ENCODE measurements around the gene DNAJB9.

Gene DNAJB9

DNA sequence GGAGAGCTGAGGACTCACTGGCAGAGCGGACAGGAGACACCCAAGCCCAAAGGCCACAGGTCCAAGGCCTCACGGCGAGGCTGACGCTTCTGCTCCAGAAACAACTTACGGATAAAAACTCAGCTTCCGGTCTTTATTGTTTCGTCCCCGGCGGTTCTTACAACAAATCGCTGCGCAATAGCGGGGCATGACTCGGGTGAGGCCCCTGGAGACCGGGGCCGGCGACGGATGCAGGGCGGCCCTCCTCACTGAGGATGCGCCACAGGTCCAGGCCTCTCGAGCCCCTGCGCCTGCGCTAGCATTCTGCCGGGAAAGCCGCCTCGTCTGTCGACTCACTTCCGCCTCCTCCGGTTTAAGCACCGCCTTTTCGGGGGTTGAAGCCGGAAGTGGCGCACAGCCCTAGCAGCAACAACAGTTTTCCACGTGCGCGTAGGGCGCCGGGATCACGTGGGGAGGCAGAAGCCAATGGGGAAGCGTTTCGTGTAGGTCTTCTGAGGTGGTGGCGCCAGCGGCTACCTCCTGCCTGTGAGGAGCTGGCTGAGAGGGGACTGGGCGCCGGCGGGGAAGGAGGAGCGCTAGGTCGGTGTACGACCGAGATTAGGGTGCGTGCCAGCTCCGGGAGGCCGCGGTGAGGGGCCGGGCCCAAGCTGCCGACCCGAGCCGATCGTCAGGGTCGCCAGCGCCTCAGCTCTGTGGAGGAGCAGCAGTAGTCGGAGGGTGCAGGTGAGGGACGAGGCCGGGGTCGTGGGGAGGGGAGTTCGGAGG lies at the start of gene DNAJB9, which contains the start of gene THAP5:
DNAJB9 (plus strand) TSS at position 494 of the 765 bp plus-strand sequence. CDS start 1,853 bp downstream, outside the sequence.
THAP5 (minus strand) TSS at position 326 of the 765 bp plus-strand sequence; CDS start at position 189, 137 bp downstream.
- TF ChIP-seq, protein P1, sequence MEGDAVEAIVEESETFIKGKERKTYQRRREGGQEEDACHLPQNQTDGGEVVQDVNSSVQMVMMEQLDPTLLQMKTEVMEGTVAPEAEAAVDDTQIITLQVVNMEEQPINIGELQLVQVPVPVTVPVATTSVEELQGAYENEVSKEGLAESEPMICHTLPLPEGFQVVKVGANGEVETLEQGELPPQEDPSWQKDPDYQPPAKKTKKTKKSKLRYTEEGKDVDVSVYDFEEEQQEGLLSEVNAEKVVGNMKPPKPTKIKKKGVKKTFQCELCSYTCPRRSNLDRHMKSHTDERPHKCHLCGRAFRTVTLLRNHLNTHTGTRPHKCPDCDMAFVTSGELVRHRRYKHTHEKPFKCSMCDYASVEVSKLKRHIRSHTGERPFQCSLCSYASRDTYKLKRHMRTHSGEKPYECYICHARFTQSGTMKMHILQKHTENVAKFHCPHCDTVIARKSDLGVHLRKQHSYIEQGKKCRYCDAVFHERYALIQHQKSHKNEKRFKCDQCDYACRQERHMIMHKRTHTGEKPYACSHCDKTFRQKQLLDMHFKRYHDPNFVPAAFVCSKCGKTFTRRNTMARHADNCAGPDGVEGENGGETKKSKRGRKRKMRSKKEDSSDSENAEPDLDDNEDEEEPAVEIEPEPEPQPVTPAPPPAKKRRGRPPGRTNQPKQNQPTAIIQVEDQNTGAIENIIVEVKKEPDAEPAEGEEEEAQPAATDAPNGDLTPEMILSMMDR (IDR thresholded peaks at IDR 0.05; ENCODE audit: control extremely low read depth, extremely low read depth, low read depth, missing control alignments), result no peak
- ChIA-PET POLR2A (interaction anchor here (0.5 to 1.7 kb wide), 3 partner anchors 9 to 44 kb away, joined by 4 to 16 read pairs (median 9); partner anchors contain the start of gene PNPLA8), CTCF (interaction anchor here (1.0 to 1.1 kb wide), 2 partner anchors 17 to 33 kb away, joined by 3 to 4 read pairs; no protein-coding TSS in a partner anchor)
- peak; percentile 97 for DNase-seq (ENCODE audit: extremely low spot score)

GRCh38 chr7:108522780-108523179 lies 46.9 kb upstream of the DNAJB9 start:
- no peak for DNase-seq (ENCODE audit: extremely low spot score)
- ChIA-PET CTCF (interaction anchor here (1.0 to 1.5 kb wide), 2 partner anchors 10 to 26 kb away, joined by 4 read pairs; no protein-coding TSS in a partner anchor), POLR2A (no interaction called here)
- TF ChIP-seq, protein P1 (IDR thresholded peaks at IDR 0.05; ENCODE audit: control extremely low read depth, extremely low read depth, low read depth, missing control alignments), result no peak

- ChIA-PET CTCF (interaction anchor here (0.7 to 2.9 kb wide), 7 partner anchors 9 to 111 kb away, joined by 3 to 12 read pairs (median 3); no protein-coding TSS in a partner anchor), POLR2A (interaction anchor here (1.0 to 1.8 kb wide), 3 partner anchors 8 to 44 kb away, joined by 3 to 16 read pairs (median 3); partner anchors contain the start of genes DNAJB9 and THAP5)
- TF ChIP-seq, protein P1 (IDR thresholded peaks at IDR 0.05; ENCODE audit: control extremely low read depth, extremely low read depth, low read depth, missing control alignments), result no peak
- peak; percentile 75 for DNase-seq (ENCODE audit: extremely low spot score)
Observed at GRCh38 chr7:108525327-108525984, 44.2 kb upstream of the DNAJB9 start.

- CTCF ChIA-PET, result interaction anchor here (0.7 to 2.9 kb wide), 7 partner anchors 10 to 112 kb away, joined by 3 to 12 read pairs (median 3); no protein-coding TSS in a partner anchor
- POLR2A ChIA-PET, result interaction anchor here (1.0 to 1.8 kb wide), 4 partner anchors 9 to 43 kb away, joined by 3 to 16 read pairs (median 3); partner anchors contain the start of genes DNAJB9 and THAP5
- TF ChIP-seq, protein P1 (IDR thresholded peaks at IDR 0.05; ENCODE audit: control extremely low read depth, extremely low read depth, low read depth, missing control alignments), result no peak
- DNase-seq (ENCODE audit: extremely low spot score), result peak; percentile 97
Observed at GRCh38 chr7:108525985-108526767, 43.5 kb upstream of the DNAJB9 start, which contains the start of gene PNPLA8. Gene PNPLA8, minus strand, starts transcription at chr7:108526135. Its CDS starts 10,644 bp downstream, at chr7:108515491.

DNA sequence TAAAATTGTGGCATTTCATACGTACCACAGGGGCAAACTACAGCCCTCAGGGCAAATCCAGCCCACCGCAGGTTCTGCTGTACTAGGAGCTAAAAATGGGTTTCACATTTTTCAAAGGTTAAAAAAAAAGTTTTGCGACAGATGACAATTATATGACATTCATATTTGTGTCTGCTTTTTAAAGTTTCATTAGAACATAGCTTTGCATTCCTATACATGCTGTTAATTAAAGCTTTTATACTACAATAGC lies 43.0 kb upstream of the DNAJB9 start:
- CTCF ChIA-PET, result interaction anchor here (0.9 to 2.9 kb wide), 3 partner anchors 10 to 30 kb away, joined by 4 to 12 read pairs (median 9); no protein-coding TSS in a partner anchor
- TF ChIP-seq, protein P1 (IDR thresholded peaks at IDR 0.05; ENCODE audit: control extremely low read depth, extremely low read depth, low read depth, missing control alignments), result no peak
- POLR2A ChIA-PET, result interaction anchor here (1.1 kb wide), 1 partner anchor 23 kb away, joined by 3 read pairs; no protein-coding TSS in a partner anchor

More for the DNA sequence above, 43.0 kb upstream of the DNAJB9 start:
- no peak for DNase-seq (ENCODE audit: extremely low spot score)

All from GM10248 (cell line).